ENCODE results near the gene PDGFC.

- TF ChIP-seq CTCF (IDR thresholded peaks at IDR 0.05) (no peak), POLR2A (IDR thresholded peaks at IDR 0.05) (no peak)
Observed at GRCh38 chr4:156858071-156858470, 113.5 kb downstream of the PDGFC start.
